ENCODE measurements around the gene GJA4. TPM values are rescaled to one million over a fixed set of nuclear protein-coding genes. Genes with fewer than 3 reads are reported as not detected.

Gene GJA4
- total RNA-seq, 2 donors from 2014 or later = 2.3 to 3.5 TPM

DNA sequence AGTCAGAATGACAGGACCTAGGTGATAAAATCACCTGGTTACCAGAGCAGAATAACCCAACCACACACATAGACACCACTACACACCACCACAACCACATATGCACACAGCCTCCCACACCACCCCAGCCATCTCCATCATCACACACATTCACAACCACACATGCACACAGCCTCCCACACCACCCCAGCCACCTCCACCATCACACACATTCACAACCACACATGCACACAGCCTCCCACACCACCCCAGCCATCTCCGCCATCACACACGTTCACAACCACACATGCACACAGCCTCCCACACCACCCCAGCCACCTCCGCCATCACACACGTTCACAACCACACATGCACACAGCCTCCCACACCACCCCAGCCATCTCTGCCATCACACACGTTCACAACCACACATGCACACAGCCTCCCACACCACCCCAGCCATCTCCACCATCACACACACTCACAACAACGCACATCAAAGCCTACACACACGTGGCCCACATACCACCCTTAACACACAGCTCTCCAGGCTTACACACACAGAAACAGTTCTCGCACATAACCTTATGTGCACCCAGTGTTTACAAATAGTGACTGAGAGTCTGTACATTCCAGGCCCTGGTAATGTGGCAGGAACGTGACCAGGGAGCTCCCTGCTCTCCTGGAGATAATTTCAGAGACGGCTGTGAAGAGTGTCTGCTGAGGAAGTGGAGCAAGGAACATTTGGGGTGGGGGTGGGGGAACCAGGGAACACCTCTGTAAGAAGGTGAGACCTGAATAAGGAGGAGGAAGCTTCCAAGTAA is 15.1 kb upstream of the GJA4 start:
- Histone ChIP-seq H3K9ac (ENCODE audit: low read depth in 2 of 2, low read length in 2 of 2) (no peak overlapping the region), H3K4me1 (no peaks in the 10 kb centered on the region), H3K27me3 (peaks cover 12% of the 10 kb centered on the region), H3K27ac (no peak overlapping the region), H3K36me3 (no peaks in the 10 kb centered on the region), H3K4me3 (no peak overlapping the region), H3K9me3 (no peaks in the 10 kb centered on the region)
- intact Hi-C loops (cut with DNase I) = no loop called here
- TF ChIP-seq, protein P1, sequence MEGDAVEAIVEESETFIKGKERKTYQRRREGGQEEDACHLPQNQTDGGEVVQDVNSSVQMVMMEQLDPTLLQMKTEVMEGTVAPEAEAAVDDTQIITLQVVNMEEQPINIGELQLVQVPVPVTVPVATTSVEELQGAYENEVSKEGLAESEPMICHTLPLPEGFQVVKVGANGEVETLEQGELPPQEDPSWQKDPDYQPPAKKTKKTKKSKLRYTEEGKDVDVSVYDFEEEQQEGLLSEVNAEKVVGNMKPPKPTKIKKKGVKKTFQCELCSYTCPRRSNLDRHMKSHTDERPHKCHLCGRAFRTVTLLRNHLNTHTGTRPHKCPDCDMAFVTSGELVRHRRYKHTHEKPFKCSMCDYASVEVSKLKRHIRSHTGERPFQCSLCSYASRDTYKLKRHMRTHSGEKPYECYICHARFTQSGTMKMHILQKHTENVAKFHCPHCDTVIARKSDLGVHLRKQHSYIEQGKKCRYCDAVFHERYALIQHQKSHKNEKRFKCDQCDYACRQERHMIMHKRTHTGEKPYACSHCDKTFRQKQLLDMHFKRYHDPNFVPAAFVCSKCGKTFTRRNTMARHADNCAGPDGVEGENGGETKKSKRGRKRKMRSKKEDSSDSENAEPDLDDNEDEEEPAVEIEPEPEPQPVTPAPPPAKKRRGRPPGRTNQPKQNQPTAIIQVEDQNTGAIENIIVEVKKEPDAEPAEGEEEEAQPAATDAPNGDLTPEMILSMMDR (IDR thresholded peaks at IDR 0.05) = no peak
- no peak for DNase-seq

DNA sequence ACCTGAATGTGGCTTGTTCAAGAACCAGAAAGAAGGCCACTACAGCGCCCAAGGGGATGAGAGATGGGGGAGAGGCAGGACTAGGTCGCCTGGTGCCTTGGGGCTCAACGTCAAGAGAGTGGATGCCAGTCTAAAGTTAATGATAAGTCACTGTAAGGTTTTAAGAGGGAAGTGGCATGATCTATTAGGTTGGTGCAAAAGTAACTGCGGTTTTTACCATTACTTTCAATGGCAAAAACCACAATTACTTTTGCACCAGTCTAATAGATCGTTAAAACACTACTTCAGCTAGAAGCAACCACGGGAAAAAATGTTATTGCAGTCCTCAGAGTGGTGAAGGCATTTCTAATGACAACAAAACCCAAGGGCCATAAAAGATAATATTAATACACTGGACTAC is 14.4 kb upstream of the GJA4 start:
- H3K27ac ChIP-seq = no peak overlapping the region
- no peak overlapping the region for H3K9ac ChIP-seq (ENCODE audit: low read depth in 2 of 2, low read length in 2 of 2)
- intact Hi-C loops (cut with DNase I) = no loop called here
- H3K4me3 ChIP-seq = no peak overlapping the region
- no peaks in the 10 kb centered on the region for H3K36me3 ChIP-seq
- H3K4me1 ChIP-seq = no peaks in the 10 kb centered on the region
- DNase-seq = no peak
- H3K9me3 ChIP-seq = no peaks in the 10 kb centered on the region
- TF ChIP-seq, protein P1 (IDR thresholded peaks at IDR 0.05) = no peak
- H3K27me3 ChIP-seq = peaks cover 12% of the 10 kb centered on the region

DNA sequence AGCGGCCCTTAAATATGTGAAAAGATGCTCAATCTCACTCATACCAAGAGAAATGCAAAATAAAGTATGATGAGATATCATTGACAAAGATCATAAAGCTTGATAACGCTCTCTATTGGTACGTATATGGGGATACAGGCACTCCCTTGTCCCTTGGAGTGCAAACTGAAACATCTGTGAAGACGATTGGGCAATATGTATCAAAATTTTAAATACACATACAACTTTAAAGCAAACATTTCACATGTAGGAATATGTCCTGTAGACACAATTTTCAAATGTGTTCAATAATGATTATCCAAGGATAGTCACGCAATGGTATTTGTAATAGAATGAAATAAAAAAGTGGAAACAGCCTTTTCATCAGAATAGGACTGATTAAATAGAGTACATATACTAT is 13.8 kb upstream of the GJA4 start:
- Histone ChIP-seq H3K4me1 (no peaks in the 10 kb centered on the region), H3K36me3 (no peaks in the 10 kb centered on the region), H3K4me3 (no peak overlapping the region), H3K27ac (no peak overlapping the region), H3K9ac (ENCODE audit: low read depth in 2 of 2, low read length in 2 of 2) (no peak overlapping the region), H3K9me3 (no peaks in the 10 kb centered on the region), H3K27me3 (peaks cover 12% of the 10 kb centered on the region)
- intact Hi-C loops (cut with DNase I) = no loop called here
- DNase-seq = no peak
- TF ChIP-seq, protein P1 (IDR thresholded peaks at IDR 0.05) = no peak

DNA sequence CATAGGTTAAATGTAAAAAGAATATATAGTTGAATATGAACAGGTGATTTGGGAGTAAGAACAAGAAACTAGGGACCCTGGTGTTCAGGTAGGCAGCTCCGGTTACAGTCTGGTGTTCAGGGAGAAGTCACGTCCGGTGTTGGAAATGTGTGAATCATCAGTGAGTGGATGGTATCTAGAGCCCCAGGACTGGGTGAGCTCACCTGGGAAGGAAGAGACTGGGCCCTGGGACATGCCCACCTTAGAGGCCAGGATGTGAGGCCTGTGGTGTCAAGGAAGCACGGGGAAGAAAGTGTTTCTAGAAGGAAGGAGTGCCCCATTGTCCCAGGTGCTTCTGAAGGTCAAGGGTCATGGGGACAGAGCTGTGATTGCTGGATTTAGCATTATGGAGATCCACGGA is 13.3 kb upstream of the GJA4 start:
- Histone ChIP-seq H3K4me3 (no peak overlapping the region), H3K27ac (no peak overlapping the region), H3K36me3 (no peaks in the 10 kb centered on the region), H3K9ac (ENCODE audit: low read depth in 2 of 2, low read length in 2 of 2) (no peak overlapping the region), H3K9me3 (no peaks in the 10 kb centered on the region), H3K27me3 (peaks cover 12% of the 10 kb centered on the region), H3K4me1 (no peaks in the 10 kb centered on the region)
- TF ChIP-seq, protein P1 (IDR thresholded peaks at IDR 0.05) = no peak
- no peak for DNase-seq
- intact Hi-C loops (cut with DNase I) = no loop called here

DNA sequence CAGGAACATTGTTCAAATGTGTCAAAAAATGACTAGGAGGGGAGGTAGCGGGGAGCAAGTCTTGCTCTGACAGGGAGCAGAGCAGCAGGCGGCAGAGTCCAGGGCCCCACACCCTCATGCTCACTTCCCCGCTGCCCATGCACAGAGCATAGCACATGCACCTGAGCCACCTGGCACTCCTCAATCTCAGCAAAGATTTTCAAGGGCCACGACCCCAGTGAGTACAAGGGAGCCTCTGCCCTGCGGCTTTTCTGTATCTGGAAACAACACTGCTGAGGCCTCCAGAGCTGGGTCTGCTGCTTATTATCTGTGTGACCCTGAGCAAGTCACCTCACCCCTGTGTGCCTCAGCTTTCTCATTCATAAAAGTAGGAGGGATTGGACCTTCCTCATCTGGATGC is 12.8 kb upstream of the GJA4 start:
- Histone ChIP-seq H3K9ac (ENCODE audit: low read depth in 2 of 2, low read length in 2 of 2) (no peak overlapping the region), H3K27ac (no peak overlapping the region), H3K36me3 (no peaks in the 10 kb centered on the region), H3K27me3 (peaks cover 12% of the 10 kb centered on the region), H3K4me3 (no peak overlapping the region), H3K4me1 (no peaks in the 10 kb centered on the region), H3K9me3 (no peaks in the 10 kb centered on the region)
- TF ChIP-seq, protein P1 (IDR thresholded peaks at IDR 0.05) = no peak
- intact Hi-C loops (cut with DNase I) = no loop called here
- DNase-seq = no peak

Data from colonic mucosa (tissue), 4 donors.